GM19397 (cell line): ENCODE data around the gene BRPF1.
A peak's percentile ranks its signal among the peaks of the same experiment; 100 is the strongest.

Experiments
- ATAC-seq: cut with Tn5 transposase; IDR thresholded peaks from one replicate; pipeline ENCODE4 v1.9.1; 2021; ENCODE audit warnings: mild to moderate bottlenecking, moderate library complexity; ENCODE audit not compliant: unreplicated experiment

Gene BRPF1

DNA sequence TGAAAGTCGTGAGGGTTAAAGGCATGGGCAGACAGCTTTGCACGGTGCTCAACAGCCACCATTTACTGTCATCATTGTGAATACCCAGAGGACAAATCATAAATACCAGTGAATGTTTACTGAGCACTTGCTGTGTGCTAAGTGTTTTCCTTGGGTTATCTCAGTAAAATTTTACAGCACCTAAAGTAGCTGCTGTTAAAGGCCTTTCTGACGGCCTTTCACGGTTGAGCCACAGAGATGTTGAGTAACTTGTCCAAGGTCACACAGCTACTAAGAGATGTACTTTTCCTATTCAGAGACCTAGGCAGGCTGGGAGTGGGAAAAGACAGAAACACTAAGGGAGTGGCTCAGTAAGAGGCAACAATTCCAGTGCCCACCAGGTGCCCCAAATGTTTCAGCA is 28.3 kb upstream of the BRPF1 start:
- no peak for ATAC-seq

DNA sequence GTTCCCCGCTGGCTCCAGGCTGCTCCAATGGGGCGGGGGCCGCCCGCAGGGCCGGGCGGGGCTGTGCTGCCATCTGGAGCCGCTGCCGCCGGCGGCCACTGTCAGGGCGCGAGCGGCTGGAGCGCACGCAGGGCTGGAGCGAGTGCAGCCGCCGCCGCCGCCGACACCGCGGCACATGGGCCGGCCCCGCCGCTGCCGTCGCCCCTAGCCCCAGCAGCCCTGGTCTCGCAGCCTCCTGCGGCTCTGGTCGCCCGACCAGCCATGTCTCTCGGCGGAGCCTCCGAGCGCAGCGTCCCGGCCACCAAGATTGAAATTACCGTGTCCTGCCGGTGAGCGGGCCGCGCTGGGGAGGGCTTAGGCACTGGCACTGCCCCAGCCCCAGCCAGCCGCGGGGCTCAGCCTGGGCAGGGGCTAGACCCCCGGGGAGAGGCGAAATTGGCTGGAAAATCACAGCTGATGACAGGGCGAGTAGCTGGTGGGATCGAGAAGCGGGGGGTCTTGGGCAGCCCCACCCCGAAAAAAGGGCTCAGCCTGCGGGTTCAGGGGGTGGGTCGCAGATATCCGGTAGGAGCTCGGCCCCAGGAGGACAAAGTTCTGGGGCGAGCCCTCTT is 27.7 kb upstream of the BRPF1 start, which contains the start of gene CPNE9:
CPNE9 (plus strand) TSS at position 98 of the 611 bp plus-strand sequence; CDS start at position 262, 164 bp downstream.
- ATAC-seq = no peak

DNA sequence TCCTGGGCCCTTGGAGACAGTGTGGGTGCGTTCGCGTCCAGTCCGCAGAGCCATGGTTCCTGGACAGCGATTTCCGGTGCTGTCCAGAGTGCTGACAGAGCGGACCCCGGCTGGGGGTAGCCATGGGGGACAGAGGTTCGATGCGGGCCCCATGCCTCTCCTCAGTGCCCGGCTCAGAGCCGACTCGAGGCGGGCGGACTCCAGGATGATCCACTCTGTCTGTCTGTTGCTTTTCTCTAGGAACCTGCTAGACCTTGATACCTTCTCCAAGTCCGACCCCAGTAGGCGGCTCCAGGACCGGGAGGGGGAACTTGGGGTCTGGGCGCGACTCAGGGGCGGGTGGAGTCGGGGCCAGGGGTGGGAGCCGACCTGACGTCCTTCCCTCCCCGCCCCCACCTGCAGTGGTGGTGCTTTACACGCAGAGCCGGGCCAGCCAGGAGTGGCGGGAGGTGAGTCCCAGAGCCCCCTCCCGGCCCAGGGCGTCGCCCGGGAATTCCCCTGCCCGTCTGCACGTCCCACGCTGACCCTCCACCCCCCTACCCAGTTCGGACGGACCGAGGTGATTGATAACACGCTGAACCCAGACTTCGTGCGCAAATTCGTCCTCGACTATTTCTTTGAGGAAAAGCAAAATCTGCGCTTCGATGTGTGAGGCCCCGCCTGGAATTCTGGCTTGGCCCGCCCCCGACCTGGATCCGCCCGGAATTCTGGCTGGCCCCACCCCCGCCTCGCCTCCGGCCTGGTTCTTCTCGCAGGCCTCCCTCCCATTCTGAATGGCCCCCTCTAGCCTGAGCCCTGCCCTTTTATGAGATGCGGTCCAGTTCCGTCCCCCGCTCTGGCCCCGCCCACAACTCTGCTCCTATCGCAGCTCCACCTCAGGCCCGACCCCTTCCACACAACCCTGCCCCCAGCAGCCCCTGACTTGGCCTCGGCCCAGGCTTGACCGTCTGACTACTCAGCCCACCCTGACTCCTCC is 26.9 kb upstream of the BRPF1 start:
- ATAC-seq = no peak

DNA sequence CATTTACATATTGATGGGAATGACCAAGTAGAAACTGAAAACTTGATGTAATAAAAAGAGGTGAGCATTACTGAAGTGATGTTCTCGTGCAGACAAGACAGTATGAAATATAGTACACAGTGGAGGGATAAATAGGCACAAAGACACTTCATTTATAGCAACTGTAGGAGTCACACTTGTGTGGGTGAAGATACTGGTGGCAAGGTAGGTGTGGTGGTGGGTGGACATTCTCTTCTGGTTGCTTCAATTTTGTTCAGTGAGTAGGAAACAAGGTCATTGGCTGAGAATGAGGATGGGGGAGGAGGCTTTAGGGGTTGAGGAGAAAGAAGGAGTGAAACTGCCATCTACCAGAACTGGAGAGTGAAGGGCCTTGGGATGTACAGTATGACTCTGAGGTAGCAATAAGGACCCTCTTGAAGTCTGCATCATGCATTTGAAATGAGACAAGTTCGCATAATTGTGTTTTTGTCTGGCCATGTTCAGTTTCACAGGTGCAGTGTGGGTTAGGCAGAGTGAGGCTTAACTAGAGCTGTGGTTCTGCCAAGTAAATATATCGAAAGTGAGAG is 21.3 kb upstream of the BRPF1 start:
- no peak for ATAC-seq

DNA sequence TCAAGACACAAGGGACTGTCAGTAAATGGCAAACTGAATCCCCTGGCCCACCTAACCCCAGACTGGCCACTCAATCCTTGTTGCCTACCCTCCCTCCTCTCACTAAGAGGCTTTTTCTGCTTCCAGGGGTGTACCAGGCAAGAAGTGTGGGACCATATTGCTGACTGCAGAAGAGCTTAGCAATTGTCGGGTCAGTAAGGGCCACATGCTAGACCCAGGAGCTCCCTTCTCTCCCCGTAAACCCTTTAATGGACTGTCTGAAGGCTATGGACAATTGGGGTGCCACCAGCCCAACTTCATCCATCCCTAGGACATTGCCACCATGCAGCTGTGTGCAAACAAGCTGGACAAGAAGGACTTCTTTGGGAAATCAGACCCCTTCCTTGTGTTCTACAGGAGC is 19.1 kb upstream of the BRPF1 start:
- no peak for ATAC-seq

DNA sequence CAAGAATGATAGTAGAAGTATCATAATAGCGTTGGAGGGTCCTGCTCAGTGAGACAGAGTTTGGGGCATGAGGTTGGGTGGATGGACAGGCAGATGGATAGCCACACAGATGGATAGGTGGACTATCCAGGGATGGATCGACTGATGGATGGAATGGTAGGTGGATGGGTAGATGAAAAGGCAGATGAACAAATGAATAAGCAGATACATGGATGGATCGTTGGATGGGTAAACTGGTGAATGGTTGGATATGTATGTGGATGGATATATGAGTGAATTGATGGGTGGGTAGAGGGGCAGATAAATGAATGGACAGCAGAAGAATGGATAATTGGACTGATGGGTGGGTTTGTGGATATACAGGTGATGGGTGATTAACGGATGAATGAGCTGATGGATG is 18.4 kb upstream of the BRPF1 start:
- ATAC-seq = no peak

DNA sequence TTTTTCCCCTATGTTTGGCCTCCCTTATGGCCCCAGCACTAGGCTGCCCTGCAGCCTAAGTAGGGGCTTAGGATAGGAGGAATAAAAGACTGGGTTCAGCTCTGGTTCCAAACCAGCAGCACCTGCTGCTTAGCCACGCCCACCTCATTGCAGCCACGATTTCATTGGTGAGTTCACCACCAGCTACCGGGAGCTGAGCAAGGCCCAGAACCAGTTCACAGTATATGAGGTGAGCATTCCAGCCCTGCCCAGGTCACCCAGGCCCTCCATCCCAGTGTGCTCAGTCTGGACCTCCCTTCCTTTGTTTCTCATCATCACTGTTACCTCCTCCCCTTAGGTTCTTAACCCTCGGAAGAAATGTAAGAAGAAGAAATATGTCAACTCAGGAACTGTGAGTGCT is 16.4 kb upstream of the BRPF1 start:
- ATAC-seq = no peak

DNA sequence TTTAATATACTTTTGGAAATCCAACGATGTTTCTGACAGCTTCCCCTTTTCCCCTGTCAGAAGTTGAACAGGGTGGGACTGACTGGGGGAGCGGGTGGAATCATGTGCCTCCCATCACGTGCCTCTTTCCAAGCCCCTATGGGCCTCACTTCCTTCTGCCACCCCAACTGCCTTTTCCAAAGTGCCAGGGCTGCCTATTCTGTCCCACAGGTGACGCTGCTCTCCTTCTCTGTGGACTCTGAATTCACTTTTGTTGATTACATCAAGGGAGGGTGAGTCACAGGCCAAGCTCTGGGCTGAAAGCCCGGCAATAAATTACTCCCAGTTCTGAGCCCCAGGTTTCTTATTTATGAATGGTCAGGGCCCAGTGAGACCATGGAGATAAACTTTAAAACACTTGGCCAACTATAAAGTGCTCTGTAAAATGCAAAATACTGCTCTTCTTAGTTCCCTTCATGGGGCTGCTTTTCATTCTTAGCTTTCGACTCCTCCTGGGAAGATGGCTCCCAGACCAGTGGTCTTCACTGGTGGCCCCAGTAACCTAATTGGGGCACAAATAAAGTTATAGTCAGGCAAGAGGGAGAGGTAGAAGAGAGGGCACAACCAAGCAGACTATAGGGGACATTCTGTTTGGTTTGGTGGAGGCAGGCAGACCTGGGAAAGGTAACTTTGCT is 15.6 kb upstream of the BRPF1 start:
- no peak for ATAC-seq

DNA sequence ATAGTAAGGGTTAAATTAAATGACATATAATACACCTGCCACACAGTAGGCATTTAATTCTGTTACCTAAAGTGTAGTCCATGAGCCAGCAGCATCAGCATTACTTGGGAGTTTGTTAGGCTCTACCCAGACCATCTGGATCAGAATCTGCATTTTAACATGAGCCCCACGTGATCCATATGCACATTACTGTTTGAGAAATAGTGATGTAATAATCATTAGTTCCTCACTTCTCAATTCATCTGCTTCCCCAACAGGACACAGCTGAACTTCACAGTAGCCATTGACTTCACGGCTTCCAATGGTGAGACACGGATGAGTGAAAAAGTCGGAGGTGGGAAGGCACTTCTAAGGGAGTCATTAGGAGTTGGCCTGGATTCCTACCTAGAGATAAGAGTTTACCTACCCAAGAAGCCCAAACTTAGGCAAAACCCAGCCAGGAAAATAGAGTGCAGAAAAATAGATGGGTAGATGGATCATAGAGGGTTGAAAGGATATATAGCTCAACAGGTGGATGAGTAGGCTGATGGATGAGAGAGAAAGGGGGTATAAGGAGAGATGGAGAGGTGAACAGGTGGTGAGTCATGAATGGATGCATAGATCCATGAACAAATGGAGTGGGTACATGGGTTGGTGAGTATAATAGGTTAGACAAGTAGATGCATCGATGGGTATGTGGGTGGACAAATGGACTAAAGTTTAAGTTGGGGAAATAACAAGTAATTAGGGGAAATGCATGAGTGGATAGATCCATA is 14.6 kb upstream of the BRPF1 start:
- ATAC-seq = no peak

DNA sequence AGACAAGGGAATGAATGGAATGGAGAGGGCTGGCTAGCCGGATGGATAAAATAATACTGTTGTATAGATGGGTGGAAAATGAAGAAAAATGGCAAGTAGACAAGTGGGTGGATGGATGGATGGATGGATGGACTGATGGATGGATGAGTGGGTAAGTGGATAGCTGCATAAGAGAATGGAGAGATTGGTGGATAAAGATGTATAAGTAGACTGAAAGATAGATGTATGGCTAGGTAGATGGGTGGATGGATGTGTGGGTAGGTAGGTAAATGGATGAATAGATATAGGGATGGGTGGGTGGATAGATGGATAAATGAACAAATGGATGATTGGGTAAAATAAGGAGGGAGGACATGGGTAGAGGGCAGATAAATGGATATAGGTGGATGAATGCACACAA is 14.0 kb upstream of the BRPF1 start:
- ATAC-seq = no peak

DNA sequence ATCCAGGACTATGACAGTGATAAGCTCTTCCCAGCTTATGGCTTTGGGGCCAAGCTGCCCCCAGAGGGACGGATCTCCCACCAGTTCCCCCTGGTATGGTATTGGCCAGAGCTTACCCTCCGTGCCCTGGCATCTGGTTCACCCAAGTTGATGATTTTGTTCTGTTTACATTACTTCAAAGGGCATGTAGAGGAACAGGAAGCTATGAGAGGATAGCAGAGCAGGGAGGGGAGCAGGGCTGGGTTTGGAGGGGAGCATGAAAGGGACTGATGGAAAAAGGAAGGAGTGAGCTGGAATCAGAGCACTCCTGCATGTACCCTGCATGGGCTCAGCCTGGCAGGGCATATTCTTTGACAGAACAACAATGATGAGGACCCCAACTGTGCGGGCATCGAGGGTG is 13.4 kb upstream of the BRPF1 start:
- no peak for ATAC-seq

DNA sequence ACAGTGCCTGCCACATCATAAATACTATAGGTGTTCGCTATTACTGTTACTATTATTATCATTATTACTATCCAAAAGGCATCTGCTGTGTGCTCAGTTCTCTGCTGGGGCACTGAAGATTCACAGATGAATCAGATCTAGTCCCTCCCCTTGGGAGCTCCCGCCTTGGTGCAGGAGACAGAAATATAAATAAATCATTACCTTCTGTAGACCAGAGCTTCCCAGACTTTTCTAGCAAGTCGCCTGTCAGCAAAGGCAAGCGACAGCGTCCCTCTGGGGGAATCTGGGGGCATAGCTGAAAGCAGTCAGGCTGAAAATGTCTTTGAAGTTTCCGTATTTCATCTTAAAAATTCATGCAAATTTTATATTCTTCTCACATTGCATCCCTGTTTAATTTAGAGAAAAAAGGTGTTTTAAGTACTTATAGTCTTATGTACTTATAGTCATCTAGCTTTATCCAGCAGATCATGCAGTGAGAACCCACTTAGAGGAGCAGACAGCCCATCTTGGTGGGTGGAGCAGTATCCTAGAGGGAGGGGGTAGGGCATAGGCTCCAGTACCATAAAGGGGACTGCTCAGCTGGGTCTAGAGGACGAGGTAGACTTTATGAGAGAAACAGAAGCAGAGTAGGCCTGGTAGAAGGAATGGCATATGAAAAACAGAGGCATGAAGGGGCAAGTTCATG is 10.4 kb upstream of the BRPF1 start:
- ATAC-seq = no peak

DNA sequence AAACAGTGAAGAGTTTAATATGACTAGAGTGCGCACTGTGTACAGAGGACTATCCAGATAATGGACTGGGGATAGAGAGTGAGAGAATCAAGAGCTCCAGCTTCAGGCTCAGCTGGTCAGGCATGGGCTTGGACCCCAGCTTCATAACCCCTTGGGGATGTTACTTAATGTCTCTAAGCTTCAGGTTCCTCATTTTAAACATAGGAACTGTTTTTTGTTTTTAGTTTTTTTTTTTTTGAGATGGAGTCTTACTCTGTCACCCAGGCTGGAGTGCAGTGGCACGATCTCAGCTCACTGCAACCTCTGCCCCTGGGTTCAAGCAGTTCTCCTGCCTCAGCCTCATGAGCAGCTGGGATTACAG is 9.9 kb upstream of the BRPF1 start:
- no peak for ATAC-seq

DNA sequence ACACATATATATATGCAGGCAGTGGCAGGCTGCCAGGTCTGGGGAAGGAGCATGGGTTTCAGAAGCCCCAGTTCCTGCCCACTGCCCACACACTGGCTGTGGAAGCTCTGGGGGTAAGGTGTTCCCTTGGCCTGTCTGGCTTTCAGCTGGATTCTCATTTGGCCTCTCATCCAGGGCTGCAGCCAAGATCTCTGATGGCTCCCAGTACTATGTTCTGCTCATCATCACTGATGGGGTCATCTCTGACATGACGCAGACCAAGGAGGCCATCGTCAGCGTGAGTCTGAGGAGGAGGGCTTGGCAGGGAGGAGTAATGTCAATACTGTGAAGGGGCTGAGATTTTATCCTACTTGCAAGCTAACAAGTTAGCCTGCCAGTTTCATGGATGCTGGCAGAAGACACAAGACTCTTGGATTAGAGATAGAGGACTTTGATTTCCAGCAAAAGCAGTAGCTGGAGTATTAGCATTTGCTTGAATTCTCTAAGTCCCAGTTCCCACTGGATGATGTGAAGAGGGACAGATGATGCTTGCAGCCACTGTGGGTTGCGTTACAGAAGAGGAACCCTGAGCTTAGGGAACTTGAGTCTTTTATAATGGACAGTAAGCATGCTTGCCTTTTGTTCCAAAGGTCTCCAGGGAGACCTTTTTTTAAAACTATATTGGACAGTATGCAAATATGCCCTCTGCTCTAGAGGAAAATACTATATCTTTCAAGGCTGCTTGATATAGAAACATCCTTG is 5.6 kb upstream of the BRPF1 start:
- ATAC-seq = no peak

DNA sequence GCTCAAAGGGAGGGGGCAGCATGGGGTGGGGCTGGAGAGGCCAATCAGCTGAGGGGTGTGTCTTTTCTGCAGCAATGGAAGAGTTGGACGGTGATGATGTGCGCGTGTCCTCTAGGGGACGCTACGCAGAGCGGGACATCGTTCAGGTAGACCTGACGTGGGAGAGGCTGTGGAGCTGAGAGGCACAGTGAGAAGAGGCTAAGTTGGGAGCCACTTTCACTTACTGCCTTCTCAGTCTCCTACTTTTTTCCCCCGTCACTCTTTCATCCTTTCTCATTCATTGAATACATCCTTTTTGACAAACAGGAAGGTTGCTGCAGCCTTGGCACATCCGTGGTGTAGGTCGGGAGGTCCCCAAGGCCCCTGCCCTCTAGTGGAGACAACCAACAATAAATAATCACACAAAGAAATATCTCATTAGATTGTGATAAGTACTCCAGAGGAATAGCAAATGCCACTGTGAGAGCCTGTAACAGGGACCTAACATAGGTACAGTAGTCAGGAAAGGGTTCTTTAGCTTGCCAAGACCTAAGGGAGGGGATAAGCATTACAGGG is 4.4 kb upstream of the BRPF1 start:
- no peak for ATAC-seq

DNA sequence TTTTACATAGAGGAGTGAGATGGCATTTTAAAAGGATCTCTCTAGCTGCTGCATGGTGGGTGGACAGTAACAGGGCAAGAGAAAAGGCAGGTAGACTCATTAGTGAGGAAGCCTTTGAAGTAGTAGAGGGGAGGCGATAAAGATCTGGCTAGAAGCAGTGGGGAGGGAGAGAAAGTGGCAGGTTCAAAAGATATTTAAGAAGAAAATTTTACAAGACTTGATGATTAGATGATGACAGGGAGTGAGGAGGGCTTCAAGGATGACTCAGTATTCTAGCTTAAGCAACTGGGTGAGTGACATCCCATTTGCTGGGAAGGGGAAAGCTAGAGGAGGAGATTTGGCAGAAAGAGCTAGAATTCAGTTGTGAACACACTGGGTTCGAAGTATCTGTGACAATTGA is 3.8 kb upstream of the BRPF1 start:
- no peak for ATAC-seq

DNA sequence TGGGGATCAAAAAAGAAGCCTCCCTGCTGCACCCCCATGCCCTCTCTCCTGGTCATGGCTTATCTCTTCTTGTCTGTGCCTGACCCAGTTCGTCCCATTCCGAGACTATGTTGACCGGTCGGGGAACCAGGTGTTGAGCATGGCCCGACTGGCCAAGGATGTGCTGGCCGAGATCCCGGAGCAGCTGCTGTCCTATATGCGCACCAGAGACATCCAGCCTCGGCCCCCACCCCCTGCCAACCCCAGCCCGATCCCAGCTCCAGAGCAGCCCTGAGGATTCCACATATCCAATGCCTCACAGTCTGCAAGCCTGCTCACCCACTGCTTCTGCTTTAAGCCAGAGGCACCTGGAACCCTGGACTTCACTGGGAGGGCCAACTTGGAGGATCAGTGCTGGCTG is 2.1 kb upstream of the BRPF1 start:
- no peak for ATAC-seq

DNA sequence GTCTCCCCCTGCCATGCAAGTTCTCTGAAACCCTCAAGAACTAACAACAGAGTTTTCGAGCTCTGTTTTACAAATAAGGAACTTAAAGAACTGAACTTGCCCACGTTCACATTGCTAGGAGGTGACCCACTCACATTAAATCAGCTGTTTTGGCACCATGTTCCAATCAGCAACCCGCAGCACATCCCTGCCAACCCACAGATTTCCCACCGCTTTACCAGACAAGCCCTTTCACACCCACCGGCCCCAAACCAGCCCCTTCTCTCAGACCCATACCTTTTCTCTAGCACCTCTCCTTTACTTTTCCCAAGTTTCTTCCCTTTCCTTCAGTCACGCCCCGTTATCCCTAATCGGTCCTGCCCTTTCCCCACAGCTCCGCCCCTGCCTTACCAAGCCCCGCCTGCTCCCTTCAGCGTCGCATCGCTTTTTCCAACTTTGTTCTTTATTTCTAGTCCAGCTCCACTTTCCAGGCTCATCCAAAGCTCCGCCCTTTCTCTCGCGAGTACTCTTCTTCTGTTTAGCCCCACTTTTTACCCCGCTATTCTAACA is 804 bp upstream of the BRPF1 start:
- peak; percentile 36 for ATAC-seq
